NCI-H2107 treated with DMSO at 0.1 percent for 48 hours (cell line): Measurements from ENCODE around the gene RCC1.
"Not testable (repeated sequence)": the region's sequence is repeated elsewhere in the genome, so short reads cannot be mapped to it uniquely, and the experiment has no call there.

Experiments used
- DNase-seq: peaks from one replicate; lab custom pipeline; 2025; ENCODE audit not compliant: unreplicated experiment; lab: John Stamatoyannopoulos, UW

The RCC1 gene

DNA sequence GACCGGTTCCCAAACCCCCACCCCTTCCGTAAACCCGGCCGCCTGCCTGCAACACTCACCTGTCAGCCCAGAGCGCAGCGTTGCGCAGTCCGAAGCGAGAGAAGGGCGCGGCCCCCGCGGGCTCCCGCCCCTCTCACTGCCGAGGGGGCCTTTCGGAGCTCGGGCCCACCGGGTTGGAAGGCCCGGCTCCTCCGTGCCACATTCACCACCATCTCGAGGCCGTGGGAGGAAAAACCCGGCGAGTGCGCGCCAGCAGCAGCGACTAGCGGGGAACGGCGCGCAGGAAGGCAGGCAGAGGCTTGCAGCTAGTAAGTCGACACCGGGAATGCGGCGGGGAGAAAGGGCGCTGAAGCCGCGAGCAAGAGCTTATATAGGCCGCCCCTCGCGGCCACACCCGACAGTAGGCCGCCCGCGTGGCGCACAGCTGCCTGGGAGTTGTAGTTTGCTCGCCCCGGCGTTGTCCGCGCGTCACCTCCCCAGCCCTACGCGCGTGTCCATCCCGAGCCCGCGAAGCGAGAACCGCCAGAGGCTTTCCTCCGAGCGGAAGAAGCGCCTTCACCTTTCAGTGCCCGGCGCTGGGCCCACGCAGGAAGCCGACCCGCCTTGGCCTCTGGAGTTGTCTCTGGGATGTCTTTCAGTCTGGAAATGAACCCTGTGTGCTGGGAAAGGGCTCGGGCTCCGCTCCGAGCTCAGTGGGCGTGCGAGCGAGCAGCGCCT is 75.8 kb downstream of the RCC1 start:
- peak; percentile 97 for DNase-seq

DNA sequence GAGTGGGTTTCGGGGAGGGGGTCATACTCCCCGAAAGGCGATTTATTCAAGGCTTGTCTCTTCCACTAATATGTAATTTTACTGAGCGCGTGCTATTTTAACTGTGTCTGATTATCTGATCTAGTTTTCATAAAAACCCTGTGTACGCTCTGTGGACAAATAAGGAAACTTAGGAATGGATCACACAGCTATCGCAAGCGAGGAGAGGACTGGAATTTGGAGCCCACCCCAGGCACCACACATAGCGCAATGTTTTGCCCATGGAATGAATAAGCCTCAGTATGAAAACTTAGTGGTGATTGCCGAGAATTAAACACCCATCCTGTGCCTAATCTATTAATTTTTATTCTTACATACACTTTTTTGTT is 76.4 kb downstream of the RCC1 start:
- peak; percentile 68 for DNase-seq

DNA sequence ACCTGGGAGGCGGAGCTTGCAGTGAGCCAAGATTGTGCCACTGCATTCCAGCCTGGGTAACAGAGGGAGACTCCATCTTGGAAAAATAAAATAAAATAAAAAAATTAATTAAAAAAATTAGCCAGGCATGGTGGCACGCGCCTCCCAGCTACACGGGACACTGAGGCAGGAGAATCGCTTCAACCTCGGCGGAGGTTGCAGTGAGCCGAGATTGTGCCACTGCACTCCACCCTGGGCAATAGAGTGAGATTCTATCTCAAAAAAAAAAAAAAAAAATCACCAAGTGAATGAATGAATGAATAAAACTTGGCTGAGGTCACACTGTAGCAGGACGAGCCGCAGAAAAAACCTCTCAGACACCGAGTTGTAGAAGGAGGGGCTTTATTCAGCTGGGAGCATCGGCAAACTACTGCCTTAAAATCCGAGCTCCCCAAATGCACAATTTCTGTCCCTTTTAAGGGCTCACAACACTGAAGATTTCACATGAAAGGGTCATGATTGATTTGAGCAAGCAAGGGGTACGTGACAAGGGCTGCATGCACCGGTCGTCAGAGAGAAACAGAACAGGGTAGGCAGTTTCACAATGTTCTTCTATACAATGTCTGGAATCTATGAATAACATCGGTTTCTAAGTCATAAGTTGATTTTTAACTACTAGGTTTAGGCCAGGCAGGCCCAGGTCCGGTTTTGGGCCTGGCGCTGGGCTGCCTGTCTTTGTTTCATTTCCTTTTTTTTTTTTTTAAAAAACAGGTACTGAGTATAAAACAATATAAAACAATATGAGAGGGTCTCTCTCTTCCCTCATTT is 80.9 kb downstream of the RCC1 start:
- DNase-seq = not testable (repeated sequence)
